H1 (cell line): ENCODE data around the gene GINS2.

Source experiments
- EZH2 ChIP-seq: fragments of 200-600 bp; sonication (generic); IDR thresholded peaks from 2 replicates; pipeline ENCODE4 v1.7.1; 2012; ENCODE audit warnings: low read depth, mild to moderate bottlenecking, moderate library complexity, low read length, inconsistent platforms; ENCODE audit not compliant: severe bottlenecking
- JUN ChIP-seq: IDR thresholded peaks from 2 replicates; pipeline ENCODE4 v1.6.1; 2011; ENCODE audit warnings: low read depth, mild to moderate bottlenecking, improper control_type of control experiment, low read length
- KDM5A ChIP-seq: fragments of 200-600 bp; IDR thresholded peaks from 2 replicates; pipeline ENCODE4 v1.7.1; 2012; ENCODE audit warnings: mild to moderate bottlenecking, low read length, inconsistent platforms, mixed read lengths
- POLR2A ChIP-seq, 2 experiments: IDR thresholded peaks; 1 replicate in 1 of 2; 2 replicates in 1 of 2; pipeline ENCODE4 v1.6.1; 2011; ENCODE audit warnings: low read depth in 2 of 2, low read length in 2 of 2, mild to moderate bottlenecking in 2 of 2; ENCODE audit errors: control extremely low read depth in 1 of 2
- TBP ChIP-seq: IDR thresholded peaks from 2 replicates; pipeline ENCODE4 v1.6.1; 2011; ENCODE audit warnings: low read depth, low read length, improper control_type of control experiment
- ZNF274 ChIP-seq: IDR thresholded peaks from 2 replicates; pipeline ENCODE4 v1.7.0; 2012; ENCODE audit warnings: low read length, borderline replicate concordance; ENCODE audit errors: extremely low read depth
- TF ChIP-seq, protein P1 (sequence below): IDR thresholded peaks from 2 replicates; pipeline ENCODE4 v1.6.1; 2011; ENCODE audit warnings: low read length, improper control_type of control experiment
- TF ChIP-seq, protein P2 (sequence below), 3 experiments: IDR thresholded peaks; 1 replicate in 2 of 3; 2 replicates in 1 of 3; pipeline versions ENCODE4 v1.5.1 to v1.6.1; 2011; ENCODE audit warnings: low read length in 3 of 3, mild to moderate bottlenecking in 3 of 3, inconsistent platforms in 2 of 3, low read depth in 1 of 3, moderate library complexity in 1 of 3; ENCODE audit not compliant: insufficient read depth in 1 of 3; ENCODE audit errors: control extremely low read depth in 1 of 3

GRCh38 chr16:85641305-85641704 is 47.4 kb downstream of the GINS2 start:
- TF ChIP-seq, protein P1, sequence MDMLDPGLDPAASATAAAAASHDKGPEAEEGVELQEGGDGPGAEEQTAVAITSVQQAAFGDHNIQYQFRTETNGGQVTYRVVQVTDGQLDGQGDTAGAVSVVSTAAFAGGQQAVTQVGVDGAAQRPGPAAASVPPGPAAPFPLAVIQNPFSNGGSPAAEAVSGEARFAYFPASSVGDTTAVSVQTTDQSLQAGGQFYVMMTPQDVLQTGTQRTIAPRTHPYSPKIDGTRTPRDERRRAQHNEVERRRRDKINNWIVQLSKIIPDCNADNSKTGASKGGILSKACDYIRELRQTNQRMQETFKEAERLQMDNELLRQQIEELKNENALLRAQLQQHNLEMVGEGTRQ: no peak
- TF ChIP-seq, protein P2, sequence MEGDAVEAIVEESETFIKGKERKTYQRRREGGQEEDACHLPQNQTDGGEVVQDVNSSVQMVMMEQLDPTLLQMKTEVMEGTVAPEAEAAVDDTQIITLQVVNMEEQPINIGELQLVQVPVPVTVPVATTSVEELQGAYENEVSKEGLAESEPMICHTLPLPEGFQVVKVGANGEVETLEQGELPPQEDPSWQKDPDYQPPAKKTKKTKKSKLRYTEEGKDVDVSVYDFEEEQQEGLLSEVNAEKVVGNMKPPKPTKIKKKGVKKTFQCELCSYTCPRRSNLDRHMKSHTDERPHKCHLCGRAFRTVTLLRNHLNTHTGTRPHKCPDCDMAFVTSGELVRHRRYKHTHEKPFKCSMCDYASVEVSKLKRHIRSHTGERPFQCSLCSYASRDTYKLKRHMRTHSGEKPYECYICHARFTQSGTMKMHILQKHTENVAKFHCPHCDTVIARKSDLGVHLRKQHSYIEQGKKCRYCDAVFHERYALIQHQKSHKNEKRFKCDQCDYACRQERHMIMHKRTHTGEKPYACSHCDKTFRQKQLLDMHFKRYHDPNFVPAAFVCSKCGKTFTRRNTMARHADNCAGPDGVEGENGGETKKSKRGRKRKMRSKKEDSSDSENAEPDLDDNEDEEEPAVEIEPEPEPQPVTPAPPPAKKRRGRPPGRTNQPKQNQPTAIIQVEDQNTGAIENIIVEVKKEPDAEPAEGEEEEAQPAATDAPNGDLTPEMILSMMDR (IDR thresholded peaks at IDR 0.05; ENCODE audit: control extremely low read depth in 1 of 3, insufficient read depth in 1 of 3, low read depth in 1 of 3, low read length in 3 of 3): no peak
- TF ChIP-seq KDM5A: no peak
- no peak for TF ChIP-seq ZNF274
- TF ChIP-seq POLR2A (IDR thresholded peaks at IDR 0.05; ENCODE audit: control extremely low read depth in 1 of 2, low read depth in 2 of 2, low read length in 2 of 2): no peak
- TF ChIP-seq EZH2: no peak
- no peak for TF ChIP-seq TBP
- TF ChIP-seq JUN: no peak
